Lower lobe of right lung (tissue), 2 donors: ENCODE measurements around the gene IQCN. TPM values are rescaled to one million over a fixed set of nuclear protein-coding genes. Genes with fewer than 3 reads are reported as not detected.
"Not testable (repeated sequence)": the region's sequence is repeated elsewhere in the genome, so short reads cannot be mapped to it uniquely, and the experiment has no call there.

ENCODE experiments used
- ATAC-seq, 2 donors: fragments of 200-7000 bp; cut with Tn5 transposase; one replicate each; pipeline ENCODE4 v1.9.1; 2020 to 2022; ENCODE audit warnings: mild to moderate bottlenecking in 2 of 2, moderate library complexity in 2 of 2
- DNase-seq: peaks from one replicate; pipeline ENCODE4 v3.0.0-alpha.2; 2020
- H3K27ac ChIP-seq: fragments of 200-600 bp; one replicate; pipeline ENCODE4 v1.8.0; 2022
- H3K27me3 ChIP-seq: fragments of 200-600 bp; one replicate; pipeline ENCODE4 v1.8.0; 2022; ENCODE audit warnings: low read depth
- H3K36me3 ChIP-seq: fragments of 200-600 bp; one replicate; pipeline ENCODE4 v1.8.0; 2022; ENCODE audit warnings: mild to moderate bottlenecking
- H3K4me1 ChIP-seq: fragments of 200-600 bp; one replicate; pipeline ENCODE4 v1.8.0; 2022
- H3K4me3 ChIP-seq: fragments of 200-600 bp; one replicate; pipeline ENCODE4 v1.8.0; 2022; ENCODE audit warnings: mild to moderate bottlenecking
- H3K9me3 ChIP-seq: fragments of 200-600 bp; one replicate; pipeline ENCODE4 v1.8.0; 2022
- CTCF ChIP-seq: fragments of 200-600 bp; IDR thresholded peaks from one replicate; pipeline ENCODE4 v1.8.0; 2022; ENCODE audit warnings: antibody characterized with exemption, mild to moderate bottlenecking
- intact Hi-C: fragments of 100-400 bp; cut with DNase I; formaldehyde crosslinking; loops from one replicate; pipeline ENCODE4 v1.11.0; 2022
- microRNA-seq: library from miRNA; unstranded; fragments of <30 nt; microRNA quantifications from one replicate; pipeline ENCODE4 v1.2.0, GENCODE V29; 2020; ENCODE audit warnings: borderline number of aligned reads
- total RNA-seq: library from RNA; stranded (reverse); fragmentation: NEBNext Ultra II Directional; extraction: Animal tissue kit (Norgen Biotek cat#: 25700); gene quantifications from one replicate; pipeline ENCODE4 v1.2.1, GENCODE V29; 2021
- donor health status: DM: no; HTN: yes; CAD: no; lungs with severe emphysema.

The IQCN gene
- total RNA-seq, 1 donor from 2014 or later: 4.1 TPM

GRCh38 chr19:18214779-18215433, 59.3 kb downstream of the IQCN start:
- no peak overlapping the region for H3K4me3 ChIP-seq
- H3K27me3 ChIP-seq: peaks cover 5% of the 10 kb centered on the region
- H3K36me3 ChIP-seq: no peaks in the 10 kb centered on the region
- ATAC-seq (no peak), DNase-seq (no peak)
- no peak overlapping the region for H3K27ac ChIP-seq
- intact Hi-C loops: no loop called here
- no peaks in the 10 kb centered on the region for H3K4me1 ChIP-seq
- no peak for TF ChIP-seq CTCF
- no peaks in the 10 kb centered on the region for H3K9me3 ChIP-seq

DNA sequence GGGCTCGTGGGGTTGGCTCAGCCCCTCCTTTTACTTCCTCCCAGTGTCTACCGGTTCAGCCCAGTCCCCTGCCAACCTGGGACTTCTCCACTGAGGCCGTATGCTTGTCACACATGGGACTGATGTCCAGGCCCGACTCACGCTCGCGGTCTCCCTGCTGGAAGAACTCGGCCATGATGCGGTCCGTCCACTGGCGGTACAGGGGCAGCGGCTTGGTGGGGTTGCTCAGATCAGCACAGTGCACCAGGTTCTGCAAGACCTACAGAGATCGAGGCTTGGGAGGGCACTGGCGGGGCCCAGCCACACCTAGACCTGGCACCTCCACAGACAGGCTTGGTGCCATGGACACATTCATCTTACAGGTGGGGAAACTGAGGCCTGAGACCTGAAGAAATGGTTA, 62.6 kb downstream of the IQCN start:
- ATAC-seq: no peak
- intact Hi-C loops: no loop called here

DNA sequence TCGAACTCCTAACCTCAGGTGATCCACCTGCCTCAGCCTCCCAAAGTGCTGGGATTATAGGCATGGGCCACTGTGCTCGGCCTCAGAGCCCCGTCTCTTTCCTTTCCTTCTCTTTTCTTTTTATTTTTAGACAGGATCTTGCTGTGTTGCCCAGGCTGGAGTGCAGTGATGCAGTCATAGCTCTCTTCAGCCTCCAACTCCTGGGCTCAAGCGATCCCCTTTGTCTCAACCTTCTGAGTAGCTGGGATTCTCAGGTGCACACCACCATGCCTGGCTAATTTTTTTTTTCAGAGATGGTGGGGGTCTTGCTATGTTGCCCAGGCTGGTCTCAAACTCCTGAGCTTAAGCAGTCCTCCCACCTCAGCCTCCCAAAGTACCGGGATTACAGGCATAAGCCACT, 64.3 kb downstream of the IQCN start:
- not testable (repeated sequence) for H3K36me3 ChIP-seq, H3K4me3 ChIP-seq, H3K9me3 ChIP-seq, DNase-seq, ATAC-seq, H3K27ac ChIP-seq, H3K4me1 ChIP-seq, H3K27me3 ChIP-seq
- intact Hi-C loops: loop anchor here (10.0 kb wide), 1 partner anchor 45 kb away; a partner anchor contains a TSS

More for the DNA sequence above, 62.6 kb downstream of the IQCN start:
- Histone ChIP-seq H3K27me3 (peaks cover 5% of the 10 kb centered on the region), H3K36me3 (no peaks in the 10 kb centered on the region), H3K9me3 (no peaks in the 10 kb centered on the region), H3K4me1 (no peaks in the 10 kb centered on the region), H3K4me3 (no peak overlapping the region), H3K27ac (no peak overlapping the region)
- TF ChIP-seq CTCF: no peak
- DNase-seq: no peak

DNA sequence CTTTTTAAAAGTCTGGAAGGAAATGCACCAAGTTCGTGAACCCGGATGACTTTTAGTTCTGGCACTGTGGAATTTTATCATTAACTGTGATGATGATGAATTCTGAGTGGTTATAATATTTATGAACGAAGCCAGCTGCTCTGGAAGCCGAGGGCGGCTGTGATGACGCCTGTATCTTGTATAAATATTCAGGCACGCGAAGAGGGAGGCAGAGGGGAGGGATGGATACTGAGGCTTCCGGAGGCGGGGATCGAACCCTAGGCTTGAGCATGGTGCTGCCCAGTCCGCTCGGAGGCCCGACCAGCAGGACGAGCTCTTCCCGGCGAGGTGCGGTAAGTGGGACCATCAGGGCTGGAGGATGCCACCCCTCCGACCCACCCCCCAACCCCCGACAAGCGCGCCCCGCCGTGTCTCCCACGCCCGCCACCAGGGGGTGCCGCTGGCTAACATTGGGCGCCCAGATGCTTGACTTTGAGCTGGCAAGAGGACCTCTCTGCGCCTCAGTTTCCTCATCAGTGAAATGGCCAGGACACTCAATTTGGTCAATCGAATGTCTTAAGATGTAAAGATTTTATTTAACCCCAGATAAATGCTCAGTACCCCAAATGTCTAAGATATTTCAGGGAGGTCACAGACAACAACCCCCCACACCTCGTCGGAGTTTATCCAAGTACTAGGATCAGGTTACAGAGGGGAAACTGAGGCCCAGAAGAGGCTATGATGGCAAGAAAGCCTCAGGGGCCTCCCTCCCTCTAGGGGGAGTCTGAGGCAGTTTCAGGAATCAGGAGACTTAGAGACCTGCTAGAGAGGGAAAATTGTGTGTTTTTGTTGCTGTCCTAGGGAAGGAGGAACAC, 65.9 kb downstream of the IQCN start:
- intact Hi-C loops: loop anchor here (10.0 kb wide), 1 partner anchor 46 kb away; a partner anchor contains a TSS
- ATAC-seq: no peak

More for the DNA sequence above, 65.9 kb downstream of the IQCN start:
- Histone ChIP-seq H3K27ac (no peak overlapping the region), H3K36me3 (no peaks in the 10 kb centered on the region), H3K4me1 (peaks cover 12% of the 10 kb centered on the region), H3K4me3 (no peak overlapping the region), H3K27me3 (peaks cover 5% of the 10 kb centered on the region), H3K9me3 (no peaks in the 10 kb centered on the region)
- peak; percentile 79 for TF ChIP-seq CTCF
- DNase-seq: peak; percentile 61

Small RNA genes within 50 kb of the gene (microRNA-seq; reads per million reads assigned to microRNA genes)
- gene MIR3188: 5.5 reads per million, percentile 5 among the genes with 10 or more reads in this experiment

Other genes with a start within 250 kb of the IQCN start
- 14.6 TPM for gene IL12RB1, start 187.5 kb downstream of the IQCN start, total RNA-seq
- 29.2 TPM for gene MAST3, start 176.7 kb downstream of the IQCN start, total RNA-seq
- gene PIK3R2, start 121.3 kb downstream of the IQCN start, total RNA-seq: 21.6 TPM
- gene IFI30, start 100.6 kb downstream of the IQCN start, total RNA-seq: 682 TPM
- 6.6 TPM for gene MPV17L2, start 81.2 kb downstream of the IQCN start, total RNA-seq
- 2.7 TPM for gene RAB3A, start 70.4 kb downstream of the IQCN start, total RNA-seq
- 9.6 TPM for gene PDE4C, start 48.0 kb downstream of the IQCN start, total RNA-seq
- gene JUND, start 7.2 kb upstream of the IQCN start, total RNA-seq: 150 TPM
- 72.3 TPM for gene LSM4, start 48.6 kb upstream of the IQCN start, total RNA-seq
- 40.9 TPM for gene PGPEP1, start 66.1 kb upstream of the IQCN start, total RNA-seq
- gene GDF15, start 111.7 kb upstream of the IQCN start, total RNA-seq: 21.2 TPM
- 35.4 TPM for gene LRRC25, start 123.2 kb upstream of the IQCN start, total RNA-seq
- gene SSBP4, start 144.9 kb upstream of the IQCN start, total RNA-seq: 65.6 TPM
- 30.6 TPM for gene ISYNA1, start 163.7 kb upstream of the IQCN start, total RNA-seq
- 19.7 TPM for gene ELL, start 247.6 kb upstream of the IQCN start, total RNA-seq